HepG2 (cell line): ENCODE measurements around the gene C6orf132. TPM values are rescaled to one million over a fixed set of nuclear protein-coding genes. Genes with fewer than 3 reads are reported as not detected.

Source experiments
- ATM ChIP-seq: fragments of 450-650 bp; IDR thresholded peaks from 2 replicates; pipeline ENCODE4 v1.7.1; 2017; ENCODE audit warnings: mild to moderate bottlenecking, borderline replicate concordance
- GABPB1 ChIP-seq: IDR thresholded peaks from 2 replicates; pipeline ENCODE4 v1.6.1; 2016; ENCODE audit warnings: mild to moderate bottlenecking, missing genetic modification reagents, moderate library complexity, missing compliant biosample characterization
- HNF4A ChIP-seq: sonication (generic); formaldehyde crosslinking; IDR thresholded peaks from 2 replicates; pipeline ENCODE4 v1.4.0; 2020; ENCODE audit warnings: missing genetic modification reagents
- NAIF1 ChIP-seq: sonication (generic); formaldehyde crosslinking; IDR thresholded peaks from 2 replicates; pipeline ENCODE4 v1.5.0; 2020; ENCODE audit warnings: mild to moderate bottlenecking, missing genetic modification reagents, borderline replicate concordance
- NR2F6 ChIP-seq, 2 experiments: IDR thresholded peaks; 2 replicates each; pipeline ENCODE4 v1.6.1; 2016; ENCODE audit warnings: antibody characterized with exemption in 1 of 2, mild to moderate bottlenecking in 1 of 2
- PHF21A ChIP-seq: sonication (generic); formaldehyde crosslinking; IDR thresholded peaks from 2 replicates; pipeline ENCODE4 v1.5.0; 2020; ENCODE audit warnings: mild to moderate bottlenecking, missing genetic modification reagents
- RBFOX2 ChIP-seq: fragments of 200-400 bp; formaldehyde crosslinking; IDR thresholded peaks from 2 replicates; pipeline ENCODE4 v1.6.1; 2017; ENCODE audit warnings: low read depth, mild to moderate bottlenecking, low read length
- SOX6 ChIP-seq, 2 experiments: fragments of 450-650 bp in 1 of 2; sonication (generic) in 1 of 2; formaldehyde crosslinking in 1 of 2; IDR thresholded peaks; 2 replicates each; pipeline versions ENCODE4 v1.4.0 to v1.6.1; 2017 to 2020; ENCODE audit warnings: antibody characterized with exemption in 1 of 2, mild to moderate bottlenecking in 1 of 2, missing genetic modification reagents in 1 of 2
- TOE1 ChIP-seq: sonication (generic); formaldehyde crosslinking; IDR thresholded peaks from 2 replicates; pipeline ENCODE4 v1.4.0; 2020; ENCODE audit warnings: mild to moderate bottlenecking, missing genetic modification reagents
- polyA plus RNA-seq, 8 experiments: library from polyadenylated mRNA; depleted of rRNA in 3 of 8; stranded (reverse) in 7 of 8; unstranded in 1 of 8; fragments of >200 nt; fragmentation: Illumina TruSeq in 4 of 8; extraction: Trizol in 4 of 8; gene quantifications; 2 replicates each; pipeline versions ENCODE4 v1.2.1 to v1.2.3, GENCODE V29; 2011 to 2016; ENCODE audit warnings: low read depth in 4 of 8, missing spikeins in 1 of 8, mixed read lengths in 1 of 8; ENCODE audit not compliant: insufficient read depth in 1 of 8
- total RNA-seq, 5 experiments: library from RNA; depleted of rRNA; stranded (reverse); fragments of >200 nt; fragmentation: Illumina TruSeq; extraction: Trizol; gene quantifications; 2 replicates each; pipeline ENCODE4 v1.2.3, GENCODE V29; 2016; ENCODE audit warnings: low read depth in 1 of 5
- TF ChIP-seq, protein P1 (sequence below): sonication (generic); formaldehyde crosslinking; IDR thresholded peaks from 2 replicates; pipeline ENCODE4 v1.5.0; 2020; ENCODE audit warnings: mild to moderate bottlenecking, missing genetic modification reagents, moderate library complexity
- TF ChIP-seq, protein P2 (sequence below): sonication (generic); formaldehyde crosslinking; IDR thresholded peaks from 2 replicates; pipeline ENCODE4 v1.8.0; 2022; ENCODE audit warnings: mild to moderate bottlenecking, missing genetic modification reagents; ENCODE audit not compliant: insufficient replicate concordance
- TF ChIP-seq, protein P3 (sequence below): sonication (generic); formaldehyde crosslinking; IDR thresholded peaks from 2 replicates; pipeline ENCODE4 v1.8.0; 2022; ENCODE audit warnings: missing genetic modification reagents, mild to moderate bottlenecking, moderate library complexity, borderline replicate concordance
- TF ChIP-seq, protein P4 (sequence below): sonication (generic); formaldehyde crosslinking; IDR thresholded peaks from 2 replicates; pipeline ENCODE4 v1.5.1; 2020; ENCODE audit warnings: mild to moderate bottlenecking, missing genetic modification reagents, moderate library complexity

Gene C6orf132
- total and polyA plus RNA-seq, 2 of the 13 experiments (the other 11 are each of a cell fraction or from before 2014, with no cell fraction given): 0.78 to 3.0 TPM

DNA sequence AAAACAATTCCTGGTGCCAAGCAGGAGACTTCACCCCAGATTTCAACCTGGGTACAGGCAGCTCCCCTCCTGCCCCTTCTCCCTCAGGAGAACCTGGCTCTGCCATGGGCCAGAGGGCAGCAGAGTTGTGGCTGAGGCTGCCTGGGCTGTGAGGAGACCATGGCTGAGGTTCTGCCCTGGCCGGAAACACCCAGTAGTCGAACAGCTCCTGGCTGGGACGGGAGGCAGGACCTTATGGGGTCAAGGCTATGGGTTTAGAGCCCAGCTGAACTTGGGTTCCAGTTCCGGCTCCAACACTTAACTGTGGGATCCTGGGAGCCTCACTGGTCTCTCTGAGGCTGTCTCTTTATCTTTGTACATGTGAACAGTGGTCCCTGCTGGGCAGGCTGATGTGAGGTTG, 8.5 kb downstream of the C6orf132 start (continued):
- TF ChIP-seq, protein P1, sequence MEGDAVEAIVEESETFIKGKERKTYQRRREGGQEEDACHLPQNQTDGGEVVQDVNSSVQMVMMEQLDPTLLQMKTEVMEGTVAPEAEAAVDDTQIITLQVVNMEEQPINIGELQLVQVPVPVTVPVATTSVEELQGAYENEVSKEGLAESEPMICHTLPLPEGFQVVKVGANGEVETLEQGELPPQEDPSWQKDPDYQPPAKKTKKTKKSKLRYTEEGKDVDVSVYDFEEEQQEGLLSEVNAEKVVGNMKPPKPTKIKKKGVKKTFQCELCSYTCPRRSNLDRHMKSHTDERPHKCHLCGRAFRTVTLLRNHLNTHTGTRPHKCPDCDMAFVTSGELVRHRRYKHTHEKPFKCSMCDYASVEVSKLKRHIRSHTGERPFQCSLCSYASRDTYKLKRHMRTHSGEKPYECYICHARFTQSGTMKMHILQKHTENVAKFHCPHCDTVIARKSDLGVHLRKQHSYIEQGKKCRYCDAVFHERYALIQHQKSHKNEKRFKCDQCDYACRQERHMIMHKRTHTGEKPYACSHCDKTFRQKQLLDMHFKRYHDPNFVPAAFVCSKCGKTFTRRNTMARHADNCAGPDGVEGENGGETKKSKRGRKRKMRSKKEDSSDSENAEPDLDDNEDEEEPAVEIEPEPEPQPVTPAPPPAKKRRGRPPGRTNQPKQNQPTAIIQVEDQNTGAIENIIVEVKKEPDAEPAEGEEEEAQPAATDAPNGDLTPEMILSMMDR (CRISPR knock-in tag): peak; percentile 31; the same call in 1 of the 2 replicates
- TF ChIP-seq GABPB1 (CRISPR knock-in tag) (0 out of 2 replicates have a peak, but pooled peaks have one; percentile 17), TOE1 (CRISPR knock-in tag) (no peak), HNF4A (CRISPR knock-in tag) (peak; percentile 30; the same call in 1 of the 2 replicates), ATM (no peak), NAIF1 (CRISPR knock-in tag) (no peak), PHF21A (CRISPR knock-in tag) (no peak), NR2F6 (IDR thresholded peaks at IDR 0.05) (no peak), NR2F6 (CRISPR knock-in tag; IDR thresholded peaks at IDR 0.05) (peak; percentile 39), SOX6 (IDR thresholded peaks at IDR 0.05) (no peak), SOX6 (CRISPR knock-in tag; IDR thresholded peaks at IDR 0.05) (no peak), RBFOX2 (no peak)
- TF ChIP-seq, protein P2, sequence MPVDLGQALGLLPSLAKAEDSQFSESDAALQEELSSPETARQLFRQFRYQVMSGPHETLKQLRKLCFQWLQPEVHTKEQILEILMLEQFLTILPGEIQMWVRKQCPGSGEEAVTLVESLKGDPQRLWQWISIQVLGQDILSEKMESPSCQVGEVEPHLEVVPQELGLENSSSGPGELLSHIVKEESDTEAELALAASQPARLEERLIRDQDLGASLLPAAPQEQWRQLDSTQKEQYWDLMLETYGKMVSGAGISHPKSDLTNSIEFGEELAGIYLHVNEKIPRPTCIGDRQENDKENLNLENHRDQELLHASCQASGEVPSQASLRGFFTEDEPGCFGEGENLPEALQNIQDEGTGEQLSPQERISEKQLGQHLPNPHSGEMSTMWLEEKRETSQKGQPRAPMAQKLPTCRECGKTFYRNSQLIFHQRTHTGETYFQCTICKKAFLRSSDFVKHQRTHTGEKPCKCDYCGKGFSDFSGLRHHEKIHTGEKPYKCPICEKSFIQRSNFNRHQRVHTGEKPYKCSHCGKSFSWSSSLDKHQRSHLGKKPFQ (CRISPR knock-in tag): no peak
- TF ChIP-seq, protein P3, sequence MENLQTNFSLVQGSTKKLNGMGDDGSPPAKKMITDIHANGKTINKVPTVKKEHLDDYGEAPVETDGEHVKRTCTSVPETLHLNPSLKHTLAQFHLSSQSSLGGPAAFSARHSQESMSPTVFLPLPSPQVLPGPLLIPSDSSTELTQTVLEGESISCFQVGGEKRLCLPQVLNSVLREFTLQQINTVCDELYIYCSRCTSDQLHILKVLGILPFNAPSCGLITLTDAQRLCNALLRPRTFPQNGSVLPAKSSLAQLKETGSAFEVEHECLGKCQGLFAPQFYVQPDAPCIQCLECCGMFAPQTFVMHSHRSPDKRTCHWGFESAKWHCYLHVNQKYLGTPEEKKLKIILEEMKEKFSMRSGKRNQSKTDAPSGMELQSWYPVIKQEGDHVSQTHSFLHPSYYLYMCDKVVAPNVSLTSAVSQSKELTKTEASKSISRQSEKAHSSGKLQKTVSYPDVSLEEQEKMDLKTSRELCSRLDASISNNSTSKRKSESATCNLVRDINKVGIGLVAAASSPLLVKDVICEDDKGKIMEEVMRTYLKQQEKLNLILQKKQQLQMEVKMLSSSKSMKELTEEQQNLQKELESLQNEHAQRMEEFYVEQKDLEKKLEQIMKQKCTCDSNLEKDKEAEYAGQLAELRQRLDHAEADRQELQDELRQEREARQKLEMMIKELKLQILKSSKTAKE (CRISPR knock-in tag): peak; percentile 30; the same call in 1 of the 2 replicates
- TF ChIP-seq, protein P4, sequence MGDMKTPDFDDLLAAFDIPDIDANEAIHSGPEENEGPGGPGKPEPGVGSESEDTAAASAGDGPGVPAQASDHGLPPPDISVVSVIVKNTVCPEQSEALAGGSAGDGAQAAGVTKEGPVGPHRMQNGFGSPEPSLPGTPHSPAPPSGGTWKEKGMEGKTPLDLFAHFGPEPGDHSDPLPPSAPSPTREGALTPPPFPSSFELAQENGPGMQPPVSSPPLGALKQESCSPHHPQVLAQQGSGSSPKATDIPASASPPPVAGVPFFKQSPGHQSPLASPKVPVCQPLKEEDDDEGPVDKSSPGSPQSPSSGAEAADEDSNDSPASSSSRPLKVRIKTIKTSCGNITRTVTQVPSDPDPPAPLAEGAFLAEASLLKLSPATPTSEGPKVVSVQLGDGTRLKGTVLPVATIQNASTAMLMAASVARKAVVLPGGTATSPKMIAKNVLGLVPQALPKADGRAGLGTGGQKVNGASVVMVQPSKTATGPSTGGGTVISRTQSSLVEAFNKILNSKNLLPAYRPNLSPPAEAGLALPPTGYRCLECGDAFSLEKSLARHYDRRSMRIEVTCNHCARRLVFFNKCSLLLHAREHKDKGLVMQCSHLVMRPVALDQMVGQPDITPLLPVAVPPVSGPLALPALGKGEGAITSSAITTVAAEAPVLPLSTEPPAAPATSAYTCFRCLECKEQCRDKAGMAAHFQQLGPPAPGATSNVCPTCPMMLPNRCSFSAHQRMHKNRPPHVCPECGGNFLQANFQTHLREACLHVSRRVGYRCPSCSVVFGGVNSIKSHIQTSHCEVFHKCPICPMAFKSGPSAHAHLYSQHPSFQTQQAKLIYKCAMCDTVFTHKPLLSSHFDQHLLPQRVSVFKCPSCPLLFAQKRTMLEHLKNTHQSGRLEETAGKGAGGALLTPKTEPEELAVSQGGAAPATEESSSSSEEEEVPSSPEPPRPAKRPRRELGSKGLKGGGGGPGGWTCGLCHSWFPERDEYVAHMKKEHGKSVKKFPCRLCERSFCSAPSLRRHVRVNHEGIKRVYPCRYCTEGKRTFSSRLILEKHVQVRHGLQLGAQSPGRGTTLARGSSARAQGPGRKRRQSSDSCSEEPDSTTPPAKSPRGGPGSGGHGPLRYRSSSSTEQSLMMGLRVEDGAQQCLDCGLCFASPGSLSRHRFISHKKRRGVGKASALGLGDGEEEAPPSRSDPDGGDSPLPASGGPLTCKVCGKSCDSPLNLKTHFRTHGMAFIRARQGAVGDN (CRISPR knock-in tag): peak; percentile 14
- TF ChIP-seq, all 625 proteins: peak for 15
